Mucosa of gallbladder (tissue), 1 donor: ENCODE results near the gene NEURL2. TPM values are rescaled to one million over a fixed set of nuclear protein-coding genes. Genes with fewer than 3 reads are reported as not detected.
A peak's percentile ranks its signal among the peaks of the same experiment; 100 is the strongest.
"Not testable (repeated sequence)": the region's sequence is repeated elsewhere in the genome, so short reads cannot be mapped to it uniquely, and the experiment has no call there.

ENCODE experiments used
- DNase-seq: peaks from one replicate; pipeline ENCODE4 v3.0.0-alpha.2; 2020; ENCODE audit warnings: low spot score
- total RNA-seq: library from RNA; stranded (reverse); gene quantifications from one replicate; pipeline ENCODE4 v1.2.1, GENCODE V29; 2021
- donor health status: DM: no; HTN: no; CAD: no.

NEURL2 gene
- total RNA-seq, 1 donor from 2014 or later = 5.9 TPM

DNA sequence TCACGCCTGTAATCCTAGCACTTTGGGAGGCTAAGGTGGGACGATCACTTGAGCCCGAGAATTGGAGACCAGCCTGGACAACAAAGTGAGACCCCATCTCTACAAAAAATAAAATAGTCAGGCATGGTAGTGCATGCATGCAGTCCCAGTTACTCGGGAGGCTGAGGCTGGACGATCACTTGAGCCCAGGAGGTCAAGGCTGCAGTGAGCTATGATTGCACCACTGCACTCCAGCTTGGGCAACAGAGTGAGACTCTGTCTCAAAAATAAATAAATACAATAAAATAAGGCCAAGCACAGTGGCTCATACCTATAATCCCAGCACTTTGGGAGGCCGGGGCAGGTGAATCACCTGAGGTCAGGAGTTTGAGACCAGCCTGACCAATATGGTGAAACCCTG is 10.3 kb upstream of the NEURL2 start:
- DNase-seq = not testable (repeated sequence)

DNA sequence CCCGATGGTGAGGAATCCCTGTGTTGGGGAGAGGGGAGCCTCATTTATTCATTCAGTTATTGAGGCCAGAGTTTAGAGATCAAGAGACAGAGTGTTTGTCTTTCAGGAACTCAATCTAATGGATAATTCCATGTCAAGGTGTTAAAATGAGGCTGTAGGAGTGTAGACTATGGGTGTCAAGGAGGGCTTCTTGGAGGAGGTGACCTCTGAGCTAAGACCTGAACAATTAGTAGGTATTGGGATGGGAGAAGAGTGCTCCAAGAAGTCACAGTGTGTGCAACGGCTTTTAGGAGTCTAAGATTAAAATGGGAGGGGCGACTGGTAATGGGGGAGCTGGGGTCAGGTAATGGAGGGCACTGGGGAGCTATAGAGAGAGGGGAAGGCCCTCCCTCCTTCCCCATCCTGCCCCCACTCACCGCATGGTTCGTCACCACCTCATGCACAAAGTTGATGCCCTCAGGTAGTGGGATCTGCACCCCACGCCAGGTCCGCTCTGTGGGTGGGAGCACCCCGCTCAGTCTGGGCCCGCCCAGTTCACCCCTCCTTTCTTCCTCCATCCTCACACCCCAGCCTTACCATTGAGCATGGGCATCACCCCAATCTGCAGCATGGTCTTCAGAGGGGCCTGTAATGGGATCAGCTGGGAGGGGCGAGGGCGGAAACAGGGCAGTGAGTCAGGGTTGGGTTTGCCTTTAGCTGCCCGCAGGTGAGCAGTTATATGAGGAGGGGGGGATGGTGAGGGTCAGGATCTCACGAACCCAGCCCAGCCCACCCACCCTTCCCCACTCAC is 8.2 kb upstream of the NEURL2 start:
- no peak for DNase-seq

DNA sequence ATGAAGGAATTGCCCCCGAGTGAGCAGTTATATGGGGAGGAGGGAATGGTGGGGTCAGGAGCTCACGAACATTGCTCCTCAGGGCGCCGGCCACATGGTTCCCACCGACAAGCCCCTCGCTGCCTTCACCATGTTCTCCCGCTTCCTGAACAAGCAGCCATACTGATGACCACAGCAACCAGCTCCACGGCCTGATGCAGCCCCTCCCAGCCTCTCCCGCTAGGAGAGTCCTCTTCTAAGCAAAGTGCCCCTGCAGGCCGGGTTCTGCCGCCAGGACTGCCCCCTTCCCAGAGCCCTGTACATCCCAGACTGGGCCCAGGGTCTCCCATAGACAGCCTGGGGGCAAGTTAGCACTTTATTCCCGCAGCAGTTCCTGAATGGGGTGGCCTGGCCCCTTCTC is 7.3 kb upstream of the NEURL2 start:
- DNase-seq = no peak

DNA sequence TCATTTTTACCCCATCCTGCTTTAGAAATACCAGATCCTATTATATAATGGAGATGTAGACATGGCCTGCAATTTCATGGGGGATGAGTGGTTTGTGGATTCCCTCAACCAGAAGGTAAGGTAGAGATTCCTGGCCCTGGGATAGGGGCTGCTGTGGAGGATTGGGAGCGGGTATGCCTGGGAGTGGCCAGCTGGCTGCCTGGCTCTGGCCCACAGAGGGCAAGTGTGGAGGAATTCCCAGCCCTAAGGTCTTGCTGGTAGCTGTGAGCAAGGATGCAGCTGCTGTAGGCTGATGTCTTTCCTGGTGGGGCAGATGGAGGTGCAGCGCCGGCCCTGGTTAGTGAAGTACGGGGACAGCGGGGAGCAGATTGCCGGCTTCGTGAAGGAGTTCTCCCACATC is 6.7 kb upstream of the NEURL2 start:
- DNase-seq = no peak

DNA sequence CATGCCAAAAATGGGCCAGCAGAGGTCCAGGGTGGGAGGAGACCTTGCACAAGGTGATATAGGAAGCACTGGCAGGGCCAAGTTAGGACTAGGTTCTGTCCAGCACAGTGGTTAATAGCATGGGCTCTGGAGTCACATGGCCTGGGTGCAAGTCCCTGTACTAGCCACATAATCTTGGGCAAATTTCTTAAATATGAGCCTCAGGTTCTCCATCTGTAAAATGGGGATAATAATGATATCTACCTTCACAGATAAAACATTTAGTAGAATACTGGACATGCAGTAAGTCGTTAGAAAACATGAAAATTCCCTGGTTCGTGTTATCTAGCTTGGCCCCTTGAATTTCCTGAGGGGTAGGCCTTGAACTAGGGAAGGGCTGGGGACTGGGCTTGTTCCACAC is 6.3 kb upstream of the NEURL2 start:
- no peak for DNase-seq

DNA sequence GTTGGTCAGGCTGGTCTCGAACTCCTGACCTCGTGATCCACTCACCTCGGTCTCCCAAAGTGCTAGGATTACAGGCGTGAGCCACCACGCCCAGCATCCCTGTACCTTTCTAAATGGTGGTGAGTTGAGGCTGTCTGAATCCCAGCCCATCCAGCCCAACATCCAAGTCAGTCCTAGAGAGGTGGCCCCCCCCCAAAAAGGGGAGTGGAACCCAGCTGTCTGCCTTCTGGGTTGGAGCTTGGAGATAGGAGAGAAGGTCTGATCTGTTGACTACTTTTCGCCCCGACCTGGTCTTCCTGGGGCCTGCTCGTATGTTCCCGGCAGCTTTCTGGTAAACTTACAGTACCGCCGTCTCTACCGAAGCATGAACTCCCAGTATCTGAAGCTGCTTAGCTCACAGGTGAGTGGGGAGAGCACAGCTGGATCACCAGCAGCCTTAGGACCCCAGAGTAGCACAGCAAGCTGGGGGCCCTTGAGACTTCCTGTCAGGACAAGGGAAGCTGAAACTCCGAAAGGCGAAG is 5.7 kb upstream of the NEURL2 start:
- no peak for DNase-seq

DNA sequence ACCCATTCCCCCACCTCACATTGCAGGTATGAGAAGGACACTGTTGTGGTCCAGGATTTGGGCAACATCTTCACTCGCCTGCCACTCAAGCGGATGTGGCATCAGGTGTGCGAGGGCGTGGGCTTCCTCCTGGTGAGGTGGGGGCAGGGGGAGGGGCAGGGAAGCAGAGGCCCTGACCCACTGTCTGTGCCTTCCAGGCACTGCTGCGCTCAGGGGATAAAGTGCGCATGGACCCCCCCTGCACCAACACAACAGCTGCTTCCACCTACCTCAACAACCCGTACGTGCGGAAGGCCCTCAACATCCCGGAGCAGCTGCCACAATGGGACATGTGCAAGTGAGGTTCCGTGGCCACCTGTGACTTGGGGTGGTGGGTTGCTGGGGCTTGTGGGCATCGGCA is 3.8 kb upstream of the NEURL2 start:
- no peak for DNase-seq

DNA sequence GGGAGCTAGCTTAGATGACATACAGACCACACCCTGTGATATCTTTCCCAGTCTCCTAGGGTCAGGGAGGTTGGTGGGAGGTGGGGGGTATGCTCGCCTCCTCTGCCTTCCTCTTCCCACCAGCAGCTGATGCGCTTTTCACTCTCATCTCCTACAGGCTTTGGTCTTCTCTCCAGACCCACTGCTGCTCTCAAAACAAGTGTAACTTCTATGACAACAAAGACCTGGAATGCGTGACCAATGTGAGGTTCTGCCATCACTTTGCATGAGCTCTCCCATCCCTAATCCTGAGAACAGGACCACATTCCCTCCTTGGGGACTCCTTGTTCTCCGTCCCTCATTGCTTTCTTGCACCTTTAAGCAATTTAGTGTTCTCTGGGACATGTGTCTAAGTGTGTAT is 2.8 kb upstream of the NEURL2 start:
- DNase-seq = no peak

DNA sequence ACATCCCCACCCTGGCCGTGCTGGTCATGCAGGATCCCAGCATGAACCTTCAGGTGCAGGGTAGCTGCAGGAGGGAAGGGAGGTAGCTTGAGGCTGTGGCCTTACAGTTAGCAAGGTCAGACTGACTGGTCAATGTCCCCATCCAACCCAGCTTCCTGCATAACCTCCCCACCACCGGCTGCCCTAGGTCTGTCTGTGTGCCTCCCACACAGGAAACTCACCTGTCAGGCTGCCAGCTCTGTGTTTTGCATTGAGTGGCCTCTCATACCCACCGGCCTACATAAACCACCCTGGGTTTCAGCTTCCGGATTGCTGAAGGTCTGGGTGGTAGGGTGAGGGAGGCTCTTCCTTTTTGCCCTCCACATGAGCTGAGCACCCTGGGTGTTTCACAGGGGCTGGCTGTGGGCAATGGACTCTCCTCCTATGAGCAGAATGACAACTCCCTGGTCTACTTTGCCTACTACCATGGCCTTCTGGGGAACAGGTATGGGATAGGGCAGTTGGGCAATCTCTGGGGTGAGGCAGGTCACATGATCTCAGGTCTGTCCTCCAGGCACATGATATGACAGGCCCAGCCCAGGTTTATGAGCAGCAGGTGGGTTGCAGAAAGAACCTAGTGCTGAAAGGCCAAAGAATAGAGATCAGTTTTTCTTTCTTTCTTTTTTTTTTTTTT is 2.0 kb upstream of the NEURL2 start:
- DNase-seq = no peak

DNA sequence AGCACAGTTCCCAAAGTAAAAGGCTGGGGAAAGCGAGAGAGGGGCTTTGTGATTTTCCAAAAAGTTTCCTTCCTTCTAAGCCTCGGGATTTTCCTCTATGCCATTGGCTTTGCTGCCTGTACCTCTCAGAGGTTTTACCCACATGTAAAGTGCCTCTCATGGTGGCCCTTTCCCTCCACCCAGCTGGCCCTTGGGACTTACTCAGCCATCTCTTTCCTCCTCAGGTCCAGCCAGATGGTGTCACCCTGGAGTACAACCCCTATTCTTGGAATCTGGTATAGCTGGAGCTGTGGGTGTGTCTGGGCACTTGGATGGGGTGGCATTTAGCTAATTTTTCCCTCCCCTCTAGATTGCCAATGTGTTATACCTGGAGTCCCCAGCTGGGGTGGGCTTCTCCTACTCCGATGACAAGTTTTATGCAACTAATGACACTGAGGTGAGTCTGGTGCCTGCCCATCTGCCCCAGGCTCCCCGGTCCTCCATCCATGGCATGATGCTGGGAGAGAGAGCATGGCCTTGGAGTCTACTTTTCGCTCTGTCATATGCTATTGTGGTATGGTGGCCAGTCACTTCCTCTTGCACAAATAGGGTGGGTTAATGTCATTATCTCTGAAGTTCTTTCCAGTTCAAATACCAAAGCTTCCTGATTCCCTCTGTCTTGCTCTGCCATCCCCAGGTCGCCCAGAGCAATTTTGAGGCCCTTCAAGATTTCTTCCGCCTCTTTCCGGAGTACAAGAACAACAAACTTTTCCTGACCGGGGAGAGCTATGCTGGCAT is 1.2 kb upstream of the NEURL2 start:
- DNase-seq = no peak

DNA sequence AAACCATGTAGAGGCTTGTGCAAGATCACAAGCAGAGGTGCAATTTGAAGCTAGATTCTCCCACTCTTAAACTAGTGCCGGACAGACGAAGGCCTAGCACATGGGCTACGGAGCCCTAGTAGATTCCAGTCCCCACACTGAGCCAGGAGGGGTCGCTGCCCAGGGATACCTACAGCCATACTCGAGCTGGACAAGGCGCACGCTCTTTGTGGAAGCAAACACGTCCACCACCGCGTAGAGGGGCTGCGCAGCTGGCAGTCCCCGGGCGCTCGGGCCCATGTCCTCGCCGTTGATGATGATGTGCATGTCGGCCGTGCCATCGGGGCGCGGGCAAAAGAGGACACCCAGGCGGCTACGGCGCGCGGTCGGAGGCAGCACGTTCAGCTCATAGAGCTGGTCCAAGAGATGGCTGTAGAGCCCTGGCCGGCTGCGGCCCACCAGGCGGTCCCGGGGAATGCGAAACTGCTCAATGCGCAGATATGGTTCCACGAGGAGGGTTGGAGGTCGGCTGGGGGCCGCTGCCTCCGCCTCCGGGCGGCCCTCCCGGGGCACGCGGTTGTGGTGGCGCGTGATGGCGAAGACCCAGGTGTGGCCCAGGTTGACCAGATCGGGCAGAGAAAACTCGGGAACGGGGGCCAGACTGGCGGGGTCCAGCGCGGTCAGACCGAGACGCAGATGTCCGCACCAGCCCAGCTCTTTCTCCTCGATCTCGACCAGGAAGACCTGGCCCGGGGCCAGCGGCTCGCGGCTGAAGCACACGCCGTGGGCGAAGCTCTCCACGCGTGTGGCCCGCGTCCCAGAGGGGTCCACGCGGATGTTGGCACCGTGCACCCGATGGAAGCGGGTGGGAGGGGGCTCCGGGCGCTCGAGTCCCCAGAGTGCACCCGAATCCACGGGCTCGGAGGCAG is 677 bp downstream of the NEURL2 start:
- DNase-seq = peak; percentile 83

DNA sequence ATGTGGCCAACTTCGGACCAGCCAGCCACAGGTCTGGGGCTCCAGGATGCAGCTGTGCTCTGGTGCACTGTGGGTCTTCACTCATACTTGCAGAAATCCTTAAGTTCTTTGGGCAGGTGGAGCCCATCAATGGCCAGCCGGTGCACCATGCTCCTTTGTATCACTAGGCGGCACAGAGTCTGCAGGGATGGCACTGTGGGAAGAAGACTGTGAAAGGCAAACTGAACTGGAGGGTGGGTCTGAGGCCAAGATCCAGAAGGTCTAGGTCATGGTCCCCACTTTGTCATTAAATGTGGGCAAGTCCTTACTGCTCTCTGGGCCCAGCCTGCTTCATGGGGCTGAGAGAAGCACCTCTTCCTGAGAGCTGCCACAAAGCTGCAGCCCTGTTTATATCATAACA is 2.3 kb downstream of the NEURL2 start:
- no peak for DNase-seq

DNA sequence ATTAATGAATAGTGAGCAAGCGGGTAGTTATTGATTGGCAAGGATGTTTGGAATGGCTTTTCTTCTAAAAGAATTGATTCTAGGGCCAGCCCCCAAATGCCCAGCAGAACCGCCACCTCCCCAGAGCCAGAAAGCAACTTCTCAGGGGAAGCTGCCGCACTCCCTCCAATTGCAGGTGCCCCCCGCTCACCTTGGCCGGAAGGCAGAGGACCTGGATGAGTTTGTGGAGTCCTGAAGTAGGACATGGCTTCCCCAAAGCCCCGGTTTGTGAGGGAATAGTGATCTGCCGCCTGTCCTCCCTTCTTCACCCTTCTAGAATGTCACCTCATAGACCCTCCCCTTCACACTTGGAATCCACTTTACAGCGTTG is 3.7 kb downstream of the NEURL2 start, which contains the start of gene SPATA25:
Gene SPATA25 (minus strand): TSS at position 277 of the 370 bp plus-strand sequence. CDS start 32 bp downstream, at position 245.
- no peak for DNase-seq

DNA sequence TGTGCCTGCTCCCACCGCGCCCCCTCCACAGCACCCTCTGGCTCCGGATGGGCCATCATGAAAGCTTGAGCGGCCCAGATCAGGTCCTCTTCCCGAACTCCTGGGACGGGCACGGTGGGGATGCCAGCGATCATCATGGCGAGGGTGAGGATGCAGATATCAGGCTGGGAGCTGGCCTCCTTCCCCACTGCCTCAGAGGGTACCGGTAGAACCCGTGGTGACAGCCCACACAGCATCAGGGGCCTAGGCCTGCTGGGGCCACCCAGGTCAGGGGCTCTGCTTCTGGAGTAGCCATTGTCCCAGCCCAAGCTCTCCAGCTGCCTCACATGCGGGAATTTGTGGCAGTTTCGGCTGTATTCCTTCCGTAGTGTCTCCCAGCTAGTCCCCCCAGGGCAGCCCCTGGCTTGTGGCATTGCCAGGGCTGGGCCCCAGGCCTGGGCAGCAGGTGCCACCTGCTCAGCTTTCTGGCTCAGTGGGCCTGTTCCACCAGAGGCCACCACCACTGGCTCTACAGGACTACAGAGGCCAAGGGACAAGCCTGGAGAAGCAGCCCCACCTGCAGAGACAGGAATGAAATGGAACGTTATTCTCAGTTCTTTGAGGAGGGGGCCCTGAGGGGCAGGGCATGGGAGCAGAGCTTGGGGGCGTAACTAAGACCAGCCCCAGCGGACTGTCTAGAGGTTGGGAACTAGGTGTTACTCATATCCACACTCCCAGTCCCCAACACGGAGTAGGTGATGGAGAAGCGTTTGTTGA is 4.2 kb downstream of the NEURL2 start:
- DNase-seq = no peak

DNA sequence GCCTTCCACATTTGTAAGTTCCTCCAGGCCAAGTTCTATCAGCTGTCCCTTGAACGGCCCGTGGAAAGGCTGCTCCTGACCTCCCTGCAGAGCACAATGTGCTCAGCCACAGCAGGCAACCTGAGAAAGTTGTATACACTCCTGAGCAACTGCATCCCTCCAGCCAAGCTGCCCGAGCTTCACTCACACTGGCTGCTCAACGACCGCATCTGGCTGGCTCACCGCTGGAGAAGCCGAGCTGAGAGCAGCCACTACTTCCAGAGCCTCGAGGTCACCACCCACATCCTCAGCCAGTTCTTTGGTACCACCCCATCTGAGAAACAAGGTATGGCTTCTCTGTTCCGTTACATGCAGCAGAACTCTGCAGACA is 7.9 kb downstream of the NEURL2 start:
- no peak for DNase-seq

DNA sequence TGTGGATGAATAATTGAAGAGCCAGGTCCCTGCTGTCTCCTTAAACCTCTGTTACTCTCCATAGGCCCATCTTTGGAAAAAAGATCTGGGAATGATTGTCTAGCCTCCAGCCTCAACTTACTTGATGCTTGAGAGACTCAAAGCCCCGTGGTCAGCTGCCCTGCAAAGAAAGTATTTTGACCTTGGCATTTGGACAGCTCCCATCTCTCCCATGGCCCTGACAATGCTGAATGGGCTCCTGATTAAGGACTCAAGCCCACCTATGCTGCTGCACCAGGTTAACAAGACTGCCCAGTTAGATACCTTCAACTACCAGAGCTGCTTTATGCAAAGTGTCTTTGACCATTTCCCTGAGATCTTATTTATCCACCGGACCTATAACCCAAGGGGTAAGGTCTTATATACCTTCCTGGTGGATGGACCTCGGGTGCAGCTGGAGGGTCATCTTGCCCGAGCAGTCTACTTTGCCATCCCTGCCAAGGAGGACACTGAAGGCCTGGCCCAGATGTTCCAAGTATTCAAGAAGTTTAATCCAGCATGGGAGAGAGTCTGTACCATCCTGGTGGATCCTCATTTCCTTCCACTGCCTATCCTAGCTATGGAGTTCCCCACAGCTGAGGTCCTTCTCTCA is 8.4 kb downstream of the NEURL2 start:
- no peak for DNase-seq

DNA sequence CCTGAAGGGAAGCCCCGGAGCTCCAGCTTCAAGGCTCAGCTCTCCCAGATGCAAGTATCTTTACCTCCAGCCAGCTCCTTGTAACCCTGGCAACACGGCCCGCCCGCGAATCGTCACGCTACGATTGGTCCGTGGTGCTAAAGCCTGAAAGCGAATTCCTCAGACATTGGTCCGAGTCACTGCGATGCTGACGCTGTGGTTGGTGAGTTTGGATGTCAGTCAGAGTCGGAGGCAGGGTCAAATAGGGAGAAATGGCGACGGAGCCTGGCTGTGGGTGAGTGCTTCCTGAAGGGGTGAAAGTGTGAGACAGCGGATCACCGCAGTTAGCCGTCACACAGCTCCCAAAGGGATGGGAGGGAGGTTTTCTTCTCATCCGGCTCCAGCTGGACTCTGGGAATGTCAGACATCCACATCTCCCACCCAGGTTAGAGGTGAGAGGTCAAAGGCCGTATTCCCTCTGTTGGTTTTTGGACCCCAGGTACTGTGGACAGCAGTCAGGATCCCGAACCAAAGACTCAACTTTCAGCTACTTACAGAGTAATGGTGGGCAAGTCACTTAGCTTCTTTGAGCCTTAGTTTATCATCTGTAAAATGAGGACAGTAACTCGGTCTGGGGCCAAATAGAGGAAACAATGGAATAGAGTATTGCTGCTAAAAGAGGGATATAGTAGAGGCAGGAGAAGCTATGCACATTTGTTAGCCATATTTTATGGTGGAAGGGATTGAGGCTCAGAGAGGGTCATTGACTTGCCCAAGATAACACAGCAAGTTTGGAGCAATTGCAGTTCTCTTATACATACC is 9.8 kb downstream of the NEURL2 start, which contains the start of gene ZSWIM1:
Gene ZSWIM1 (plus strand): TSS at position 240 of the 801 bp plus-strand sequence. CDS start 1,366 bp downstream, outside the sequence.
- DNase-seq = peak; percentile 100

DNA sequence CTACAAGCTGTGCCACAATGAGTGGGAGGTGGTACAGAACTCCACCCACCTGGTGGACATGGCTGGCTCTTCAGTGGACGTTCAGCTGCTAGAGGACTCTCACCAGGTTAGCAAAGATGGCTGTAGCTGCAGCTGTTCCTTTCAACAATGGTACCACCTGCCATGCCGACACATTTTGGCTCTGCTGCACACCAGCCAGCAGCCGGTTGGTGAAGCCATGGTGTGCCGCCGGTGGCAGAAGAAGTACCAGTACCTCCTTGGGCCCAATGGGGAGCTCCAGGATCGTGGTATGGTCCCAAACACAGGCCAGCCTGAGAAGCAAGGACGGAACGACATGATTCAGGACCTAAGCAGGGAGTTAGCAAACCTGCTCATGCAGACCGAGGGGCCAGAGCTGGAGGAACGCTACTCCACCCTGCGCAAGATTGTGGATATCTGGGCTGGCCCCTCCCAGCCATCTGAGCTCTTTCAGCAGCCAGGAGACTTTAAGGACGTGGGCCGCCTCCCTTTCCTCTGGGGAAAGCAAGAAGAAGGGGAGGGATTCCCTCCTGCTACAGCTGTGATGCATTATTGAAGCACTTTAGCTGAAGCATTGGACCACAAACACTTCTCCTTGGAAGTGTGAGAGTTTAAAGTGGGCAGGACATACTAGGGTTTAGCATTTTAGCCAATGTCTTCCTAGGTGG is 12.8 kb downstream of the NEURL2 start:
- DNase-seq = no peak

DNA sequence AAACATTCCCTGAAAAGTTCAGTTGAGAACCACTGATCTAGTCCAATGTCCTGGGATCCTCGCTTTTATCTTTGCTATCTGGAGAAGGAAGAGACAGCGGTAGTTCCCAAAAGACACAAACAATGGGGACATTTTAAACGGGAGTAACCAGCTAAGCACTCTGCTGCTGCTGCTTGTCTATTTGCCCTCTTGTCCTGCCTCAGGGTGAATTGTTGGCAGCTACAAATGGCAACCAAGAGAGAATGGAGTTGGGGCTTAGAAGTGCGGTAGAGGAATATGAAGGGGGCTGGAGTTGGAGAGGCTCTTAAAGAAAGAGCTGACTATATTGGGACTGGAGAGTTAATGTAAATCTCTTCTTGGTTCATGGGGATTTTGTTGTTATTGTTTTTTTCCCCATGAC is 16.4 kb downstream of the NEURL2 start:
- no peak for DNase-seq
